ENCODE results near the gene PDXDC1.
"Not testable (repeated sequence)": the region's sequence is repeated elsewhere in the genome, so short reads cannot be mapped to it uniquely, and the experiment has no call there.

Gene PDXDC1

GRCh38 chr16:15132719-15133428, 158.0 kb downstream of the PDXDC1 start:
- DNase-seq (ENCODE audit: low read depth in 2 of 2): not testable (repeated sequence)

- DNase-seq (ENCODE audit: low read depth in 2 of 2): not testable (repeated sequence)
Measured at GRCh38 chr16:15133554-15133953, 158.7 kb downstream of the PDXDC1 start.

GRCh38 chr16:15134752-15135482, 160.1 kb downstream of the PDXDC1 start:
- not testable (repeated sequence) for DNase-seq (ENCODE audit: low read depth in 2 of 2)

GRCh38 chr16:15135483-15136360, 160.9 kb downstream of the PDXDC1 start:
- not testable (repeated sequence) for DNase-seq (ENCODE audit: low read depth in 2 of 2)

- not testable (repeated sequence) for DNase-seq (ENCODE audit: low read depth in 2 of 2)
Measured at GRCh38 chr16:15137514-15137913, 162.7 kb downstream of the PDXDC1 start.

GRCh38 chr16:15140444-15141365, 165.9 kb downstream of the PDXDC1 start:
- DNase-seq (ENCODE audit: low read depth in 2 of 2): not testable (repeated sequence)

GRCh38 chr16:15141586-15141985, 166.8 kb downstream of the PDXDC1 start:
- no peak for DNase-seq (ENCODE audit: low read depth in 2 of 2)

- DNase-seq (ENCODE audit: low read depth in 2 of 2): not testable (repeated sequence)
Measured at GRCh38 chr16:15142107-15142890, 167.5 kb downstream of the PDXDC1 start.

- DNase-seq (ENCODE audit: low read depth in 2 of 2): not testable (repeated sequence)
Measured at GRCh38 chr16:15142891-15143600, 168.2 kb downstream of the PDXDC1 start.

GRCh38 chr16:15143601-15144091, 168.8 kb downstream of the PDXDC1 start:
- DNase-seq (ENCODE audit: low read depth in 2 of 2): not testable (repeated sequence)

GRCh38 chr16:15144092-15144631, 169.3 kb downstream of the PDXDC1 start:
- not testable (repeated sequence) for DNase-seq (ENCODE audit: low read depth in 2 of 2)

GRCh38 chr16:15144781-15145417, 170.1 kb downstream of the PDXDC1 start:
- not testable (repeated sequence) for DNase-seq (ENCODE audit: low read depth in 2 of 2)

GRCh38 chr16:15145418-15146263, 170.8 kb downstream of the PDXDC1 start:
- DNase-seq (ENCODE audit: low read depth in 2 of 2): not testable (repeated sequence)

- not testable (repeated sequence) for DNase-seq (ENCODE audit: low read depth in 2 of 2)
Measured at GRCh38 chr16:15146264-15146662, 171.4 kb downstream of the PDXDC1 start.

GRCh38 chr16:15148831-15149230, 174.0 kb downstream of the PDXDC1 start:
- not testable (repeated sequence) for DNase-seq (ENCODE audit: low read depth in 2 of 2)

- DNase-seq (ENCODE audit: low read depth in 2 of 2): not testable (repeated sequence)
Measured at GRCh38 chr16:15149260-15149659, 174.4 kb downstream of the PDXDC1 start.

- DNase-seq (ENCODE audit: low read depth in 2 of 2): peak in 1 of 2 donors; percentile 18
Measured at GRCh38 chr16:15154005-15154404, 179.2 kb downstream of the PDXDC1 start.

Data from stimulated activated CD8-positive, alpha-beta memory T cell treated with anti-CD3 and anti-CD28 coated beads, Interleukin-15, amount 100 ng/mL, for 48 hours (primary cell).